ENCODE measurements around the gene CENPVL2. TPM values are rescaled to one million over a fixed set of nuclear protein-coding genes. Genes with fewer than 3 reads are reported as not detected.
"Not testable (repeated sequence)": the region's sequence is repeated elsewhere in the genome, so short reads cannot be mapped to it uniquely, and the experiment has no call there.

CENPVL2 gene
- 1 to 10 TPM in 2 of 8 experiments, under 1 TPM in 3, not detected in 3; 0.43 to 1.1 (median 0.98) TPM for total RNA-seq

GRCh38 chrX:51682720-51683062 is at the start of gene CENPVL2:
TSS of gene CENPVL2 (minus strand) at chrX:51682831. CDS start at chrX:51682831, 0 bp downstream.
- ATAC-seq (replicated peaks in 6 of 8) = peak in 4 of 8 experiments; percentile 52 to 64 (median 60)
- H3K4me3 ChIP-seq = not testable (repeated sequence)

GRCh38 chrX:51728202-51728601 is 45.6 kb upstream of the CENPVL2 start:
- no peak for ATAC-seq (replicated peaks in 6 of 8)
- Histone ChIP-seq H3K4me3 (no peak overlapping the region), H3K4me1 (replicated peaks in 1 of 2) (no peaks in the 10 kb centered on the region), H3K27ac (no peak overlapping the region)
- in situ Hi-C loops (cut with MboI; ENCODE audit: low pct_unique_long_range_greater_than_20kb in 2 of 9, low sequenced_read_pairs in 9 of 9, unreplicated experiment in 9 of 9) = no loop called here

More at GRCh38 chrX:51682720-51683062, at the start of gene CENPVL2:
- H3K27ac ChIP-seq; H3K4me1 ChIP-seq (replicated peaks in 1 of 2); in situ Hi-C loops (cut with MboI; ENCODE audit: low pct_unique_long_range_greater_than_20kb in 2 of 9, low sequenced_read_pairs in 9 of 9, unreplicated experiment in 9 of 9): not testable (repeated sequence)
- no CpG with 5 or more reads among the region's 30 CpGs for WGBS, 10 experiments

DNA sequence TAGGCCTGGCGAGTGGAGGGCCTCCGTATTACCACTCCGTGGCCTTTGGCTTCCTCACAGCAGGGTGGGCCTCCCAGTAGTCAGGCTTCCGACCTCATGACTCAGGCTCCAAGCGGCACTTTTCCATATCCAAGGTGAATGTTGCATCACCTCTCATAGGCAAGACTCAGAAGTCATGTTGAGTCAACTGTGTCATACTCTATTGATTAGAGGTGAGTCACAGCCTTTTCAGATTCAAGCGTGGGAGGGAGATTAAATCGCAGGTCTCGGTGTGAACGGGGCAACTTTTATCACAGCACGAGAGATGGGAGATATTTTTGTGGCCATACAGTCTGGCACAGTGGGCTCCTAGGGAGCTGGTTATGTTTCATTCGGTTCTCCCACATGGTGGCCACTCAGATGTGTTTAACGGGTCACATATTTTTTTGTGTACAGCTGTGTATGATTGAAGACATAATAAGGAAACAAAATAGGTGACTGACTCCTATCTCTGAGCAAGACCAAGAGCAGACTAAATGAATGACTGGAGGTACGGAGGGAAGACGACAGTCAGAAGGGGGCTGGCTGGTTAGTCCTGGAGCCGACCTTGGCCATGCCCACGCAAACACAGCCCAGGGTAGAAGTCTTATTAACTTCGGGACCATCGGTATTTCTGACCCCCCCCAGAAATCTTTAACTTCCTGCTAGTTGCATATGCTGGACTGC is 30.5 kb upstream of the CENPVL2 start:
- in situ Hi-C loops (cut with MboI; ENCODE audit: low pct_unique_long_range_greater_than_20kb in 2 of 9, low sequenced_read_pairs in 9 of 9, unreplicated experiment in 9 of 9); H3K4me1 ChIP-seq (replicated peaks in 1 of 2); H3K27ac ChIP-seq; H3K4me3 ChIP-seq: not testable (repeated sequence)
- ATAC-seq (replicated peaks in 6 of 8) = peak in 5 of 8 experiments; percentile 53 to 80 (median 75)
- no CpG with 5 or more reads among the region's 18 CpGs for WGBS, 10 experiments

DNA sequence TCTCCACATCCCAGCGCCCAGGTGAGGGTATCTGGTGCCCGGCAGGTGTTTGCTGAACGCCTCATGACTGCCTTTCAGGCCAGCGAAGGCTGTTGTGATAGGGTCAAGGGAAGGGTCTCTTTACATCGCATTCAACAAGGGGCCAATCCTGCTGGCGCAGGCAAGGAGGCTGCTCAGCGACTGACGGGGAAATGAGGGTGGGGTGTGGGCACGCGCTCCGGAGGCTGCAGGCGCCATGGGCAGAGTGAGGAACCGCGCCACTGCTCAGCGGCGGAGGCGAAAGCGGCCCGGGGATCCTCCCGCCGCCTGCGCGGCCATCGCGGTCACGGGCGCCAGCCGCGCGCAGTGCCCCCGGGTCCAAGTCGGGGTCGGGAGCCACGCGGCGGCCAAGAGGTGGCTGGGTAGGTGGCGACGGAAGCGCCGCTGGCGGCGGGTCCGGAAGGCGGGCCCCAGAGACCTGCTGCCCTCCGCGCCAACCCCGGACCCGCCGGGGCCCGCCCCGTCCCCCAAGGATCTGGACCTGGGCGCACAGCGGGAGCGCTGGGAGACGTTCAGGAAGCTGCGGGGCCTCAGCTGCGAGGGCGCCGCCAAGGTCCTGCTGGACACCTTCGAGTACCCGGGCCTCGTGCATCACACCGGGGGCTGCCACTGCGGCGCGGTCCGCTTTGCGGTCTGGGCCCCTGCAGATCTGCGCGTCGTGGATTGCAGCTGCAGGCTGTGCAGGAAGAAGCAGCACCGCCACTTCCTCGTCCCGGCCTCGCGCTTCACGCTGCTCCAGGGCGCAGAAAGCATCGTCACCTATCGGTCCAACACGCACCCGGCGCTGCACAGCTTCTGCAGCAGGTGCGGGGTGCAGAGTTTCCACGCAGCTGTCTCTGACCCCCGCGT is 27.9 kb upstream of the CENPVL2 start, which contains the start of gene CENPVL1:
TSS of gene CENPVL1 (plus strand) at position 236 of the 888 bp plus-strand sequence. CDS start at position 236, 0 bp downstream.
- no CpG with 5 or more reads among the region's 87 CpGs for WGBS, 10 experiments
- H3K4me1 ChIP-seq (replicated peaks in 1 of 2); in situ Hi-C loops (cut with MboI; ENCODE audit: low pct_unique_long_range_greater_than_20kb in 2 of 9, low sequenced_read_pairs in 9 of 9, unreplicated experiment in 9 of 9); H3K27ac ChIP-seq; H3K4me3 ChIP-seq: not testable (repeated sequence)
- ATAC-seq (replicated peaks in 6 of 8) = peak in 5 of 8 experiments; percentile 53 to 74 (median 72)

- H3K4me1 ChIP-seq (replicated peaks in 1 of 2) = no peaks in the 10 kb centered on the region
- 83% methylated on average over 7 of the region's 8 CpGs; no CpG with 5 or more reads in 9 of the 10 experiments for WGBS, 10 experiments
- H3K27ac ChIP-seq = no peak overlapping the region
- in situ Hi-C loops (cut with MboI; ENCODE audit: low pct_unique_long_range_greater_than_20kb in 2 of 9, low sequenced_read_pairs in 9 of 9, unreplicated experiment in 9 of 9) = no loop called here
- no peak overlapping the region for H3K4me3 ChIP-seq
- ATAC-seq (replicated peaks in 6 of 8) = no peak
Measured at GRCh38 chrX:51697397-51697796, 14.8 kb upstream of the CENPVL2 start.

DNA sequence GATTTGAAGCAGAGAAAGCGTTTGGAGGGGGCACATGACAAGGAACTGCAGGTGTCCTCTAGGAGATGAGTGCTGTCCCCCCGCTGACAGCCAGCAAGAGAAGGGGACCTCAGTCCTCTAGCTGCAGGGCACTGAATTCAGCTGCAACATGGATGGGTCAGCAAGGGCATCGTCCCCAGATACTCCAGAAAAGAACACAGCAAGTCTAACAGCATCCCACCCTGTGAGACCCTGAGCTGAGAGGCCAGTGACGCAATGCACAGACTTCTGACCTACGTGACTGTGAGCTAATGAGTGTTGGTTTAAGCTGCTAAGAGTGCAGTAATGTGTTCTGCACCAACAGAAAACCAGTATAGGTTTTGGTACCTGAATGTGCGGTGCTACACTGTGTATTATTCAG is 11.6 kb upstream of the CENPVL2 start:
- ATAC-seq (replicated peaks in 6 of 8) = no peak
- no peaks in the 10 kb centered on the region for H3K4me1 ChIP-seq (replicated peaks in 1 of 2)
- in situ Hi-C loops (cut with MboI; ENCODE audit: low pct_unique_long_range_greater_than_20kb in 2 of 9, low sequenced_read_pairs in 9 of 9, unreplicated experiment in 9 of 9) = no loop called here
- H3K4me3 ChIP-seq = no peak overlapping the region
- 51 to 100% methylated on average over 2 to 4 of the region's 6 CpGs; no CpG with 5 or more reads in 8 of the 10 experiments for whole genome bisulfite sequencing, 10 experiments
- H3K27ac ChIP-seq = no peak overlapping the region

DNA sequence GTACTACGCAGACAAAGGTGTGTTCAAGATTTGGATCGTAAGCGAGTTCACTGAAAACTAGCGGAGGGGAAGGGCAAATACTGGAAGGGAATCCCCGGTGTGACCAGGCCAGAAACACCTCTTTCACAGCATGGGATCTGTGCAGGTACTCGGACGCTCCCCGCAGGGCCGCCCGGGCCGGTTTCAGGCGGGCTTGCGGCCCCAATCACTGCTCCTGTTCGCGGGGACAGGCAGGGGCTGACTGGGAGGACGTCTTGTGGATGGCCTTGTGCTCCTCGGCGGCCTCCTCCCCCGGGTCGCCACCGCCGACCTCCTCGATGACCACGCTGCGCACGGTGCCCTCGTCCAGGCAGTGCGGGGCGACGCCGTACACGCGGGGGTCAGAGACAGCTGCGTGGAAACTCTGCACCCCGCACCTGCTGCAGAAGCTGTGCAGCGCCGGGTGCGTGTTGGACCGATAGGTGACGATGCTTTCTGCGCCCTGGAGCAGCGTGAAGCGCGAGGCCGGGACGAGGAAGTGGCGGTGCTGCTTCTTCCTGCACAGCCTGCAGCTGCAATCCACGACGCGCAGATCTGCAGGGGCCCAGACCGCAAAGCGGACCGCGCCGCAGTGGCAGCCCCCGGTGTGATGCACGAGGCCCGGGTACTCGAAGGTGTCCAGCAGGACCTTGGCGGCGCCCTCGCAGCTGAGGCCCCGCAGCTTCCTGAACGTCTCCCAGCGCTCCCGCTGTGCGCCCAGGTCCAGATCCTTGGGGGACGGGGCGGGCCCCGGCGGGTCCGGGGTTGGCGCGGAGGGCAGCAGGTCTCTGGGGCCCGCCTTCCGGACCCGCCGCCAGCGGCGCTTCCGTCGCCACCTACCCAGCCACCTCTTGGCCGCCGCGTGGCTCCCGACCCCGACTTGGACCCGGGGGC is 567 bp downstream of the CENPVL2 start:
- H3K27ac ChIP-seq; H3K4me3 ChIP-seq; in situ Hi-C loops (cut with MboI; ENCODE audit: low pct_unique_long_range_greater_than_20kb in 2 of 9, low sequenced_read_pairs in 9 of 9, unreplicated experiment in 9 of 9); H3K4me1 ChIP-seq (replicated peaks in 1 of 2): not testable (repeated sequence)
- WGBS, 10 experiments = no CpG with 5 or more reads among the region's 88 CpGs
- ATAC-seq (replicated peaks in 6 of 8) = peak in 5 of 8 experiments; percentile 56 to 76 (median 69)

DNA sequence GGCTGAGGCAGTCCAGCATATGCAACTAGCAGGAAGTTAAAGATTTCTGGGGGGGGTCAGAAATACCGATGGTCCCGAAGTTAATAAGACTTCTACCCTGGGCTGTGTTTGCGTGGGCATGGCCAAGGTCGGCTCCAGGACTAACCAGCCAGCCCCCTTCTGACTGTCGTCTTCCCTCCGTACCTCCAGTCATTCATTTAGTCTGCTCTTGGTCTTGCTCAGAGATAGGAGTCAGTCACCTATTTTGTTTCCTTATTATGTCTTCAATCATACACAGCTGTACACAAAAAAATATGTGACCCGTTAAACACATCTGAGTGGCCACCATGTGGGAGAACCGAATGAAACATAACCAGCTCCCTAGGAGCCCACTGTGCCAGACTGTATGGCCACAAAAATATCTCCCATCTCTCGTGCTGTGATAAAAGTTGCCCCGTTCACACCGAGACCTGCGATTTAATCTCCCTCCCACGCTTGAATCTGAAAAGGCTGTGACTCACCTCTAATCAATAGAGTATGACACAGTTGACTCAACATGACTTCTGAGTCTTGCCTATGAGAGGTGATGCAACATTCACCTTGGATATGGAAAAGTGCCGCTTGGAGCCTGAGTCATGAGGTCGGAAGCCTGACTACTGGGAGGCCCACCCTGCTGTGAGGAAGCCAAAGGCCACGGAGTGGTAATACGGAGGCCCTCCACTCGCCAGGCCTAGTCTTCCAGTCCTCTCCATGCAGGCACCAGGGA is 2.8 kb downstream of the CENPVL2 start:
- in situ Hi-C loops (cut with MboI; ENCODE audit: low pct_unique_long_range_greater_than_20kb in 2 of 9, low sequenced_read_pairs in 9 of 9, unreplicated experiment in 9 of 9); H3K27ac ChIP-seq; H3K4me1 ChIP-seq (replicated peaks in 1 of 2); H3K4me3 ChIP-seq: not testable (repeated sequence)
- no CpG with 5 or more reads among the region's 18 CpGs for WGBS, 10 experiments
- peak in 5 of 8 experiments; percentile 47 to 81 (median 79) for ATAC-seq (replicated peaks in 6 of 8)

DNA sequence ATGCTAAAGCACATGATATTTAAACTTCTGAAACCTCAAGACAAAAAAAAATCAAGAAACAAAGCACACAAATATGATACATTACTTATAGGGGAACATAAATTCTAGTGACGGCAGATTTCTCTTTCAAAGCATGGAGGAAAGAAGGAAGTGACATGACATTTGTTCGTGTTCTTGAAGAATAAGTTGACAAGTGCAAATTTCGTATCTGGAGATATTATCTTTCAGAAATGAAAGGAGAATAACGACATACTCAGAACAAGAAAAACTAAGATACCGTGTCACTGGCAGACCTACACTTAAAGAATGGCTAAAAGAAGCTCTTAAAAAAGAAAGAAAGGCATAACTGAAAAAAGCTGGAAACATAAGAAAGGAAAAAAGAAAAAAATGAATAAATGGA is 16.6 kb downstream of the CENPVL2 start:
- ATAC-seq (replicated peaks in 6 of 8) = no peak
- Histone ChIP-seq H3K27ac (no peak overlapping the region), H3K4me3 (no peak overlapping the region), H3K4me1 (replicated peaks in 1 of 2) (no peaks in the 10 kb centered on the region)
- WGBS, 10 experiments = 15 to 100% (median 62%) methylated on average over 1 to 5 of the region's 5 CpGs; no CpG with 5 or more reads in 1 of the 10 experiments
- in situ Hi-C loops (cut with MboI; ENCODE audit: low pct_unique_long_range_greater_than_20kb in 2 of 9, low sequenced_read_pairs in 9 of 9, unreplicated experiment in 9 of 9) = no loop called here

DNA sequence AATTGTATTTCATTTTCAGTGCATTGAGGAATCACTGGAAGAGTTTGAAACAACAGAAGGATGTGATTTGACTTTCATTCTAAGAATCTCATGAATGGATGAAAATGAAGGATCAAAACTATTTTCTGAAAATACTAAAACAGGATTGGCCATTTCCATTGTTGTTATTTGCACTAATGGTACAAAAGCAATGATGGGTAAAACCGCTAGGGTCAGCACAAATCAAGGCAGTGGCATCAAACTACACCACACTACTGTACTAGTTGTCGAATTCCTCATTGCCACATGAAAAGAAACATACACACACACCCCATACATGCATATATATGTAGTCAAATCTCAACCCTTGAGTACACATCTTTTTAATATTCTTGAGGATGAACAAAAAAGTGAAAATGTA is 39.3 kb downstream of the CENPVL2 start:
- WGBS, 10 experiments = 39 to 83% methylated on average over 1 to 2 of the region's 2 CpGs; no CpG with 5 or more reads in 8 of the 10 experiments
- in situ Hi-C loops (cut with MboI; ENCODE audit: low pct_unique_long_range_greater_than_20kb in 2 of 9, low sequenced_read_pairs in 9 of 9, unreplicated experiment in 9 of 9) = no loop called here

GRCh38 chrX:51641421-51642021 is 41.1 kb downstream of the CENPVL2 start:
- peak; percentile 66 to 81 (median 76) for ATAC-seq (replicated peaks in 6 of 8)
- no peak overlapping the region for H3K4me3 ChIP-seq
- in situ Hi-C loops (cut with MboI; ENCODE audit: low pct_unique_long_range_greater_than_20kb in 2 of 9, low sequenced_read_pairs in 9 of 9, unreplicated experiment in 9 of 9) = no loop called here
- peaks cover 0 to 4% of the 10 kb centered on the region in 2 donors for H3K4me1 ChIP-seq (replicated peaks in 1 of 2)
- WGBS, 10 experiments = 0 to 37% (median 16%) methylated on average over 1 to 11 of the region's 19 CpGs; no CpG with 5 or more reads in 6 of the 10 experiments
- H3K27ac ChIP-seq = no peak overlapping the region

More for the DNA sequence above, 39.3 kb downstream of the CENPVL2 start:
- no peak overlapping the region for H3K4me3 ChIP-seq
- H3K4me1 ChIP-seq (replicated peaks in 1 of 2) = peaks cover 0 to 4% of the 10 kb centered on the region in 2 donors
- H3K27ac ChIP-seq = no peak overlapping the region
- ATAC-seq (replicated peaks in 6 of 8) = no peak

- H3K4me1 ChIP-seq (replicated peaks in 1 of 2); H3K4me3 ChIP-seq; in situ Hi-C loops (cut with MboI; ENCODE audit: low pct_unique_long_range_greater_than_20kb in 2 of 9, low sequenced_read_pairs in 9 of 9, unreplicated experiment in 9 of 9); ATAC-seq (replicated peaks in 6 of 8); H3K27ac ChIP-seq: not testable (repeated sequence)
- WGBS, 10 experiments = 42 to 67% methylated on average over 3 to 4 of the region's 7 CpGs; no CpG with 5 or more reads in 8 of the 10 experiments
Measured at GRCh38 chrX:51636511-51636910, 46.1 kb downstream of the CENPVL2 start.

Data from motor neuron (in vitro differentiated cells).